Measurements from ENCODE around the gene TRO. TPM values are rescaled to one million over a fixed set of nuclear protein-coding genes. Genes with fewer than 3 reads are reported as not detected.

TRO gene
- total RNA-seq, 2 donors from 2014 or later, result 118 to 169 TPM

GRCh38 chrX:54926978-54927377 lies 6.4 kb downstream of the TRO start:
- Histone ChIP-seq H3K27ac (ENCODE audit: low read depth, low read length) (no peak overlapping the region), H3K9me3 (ENCODE audit: control insufficient read depth, low read length) (no peaks in the 10 kb centered on the region), H3K36me3 (ENCODE audit: control insufficient read depth, insufficient read depth, low read length) (peaks cover 96% of the 10 kb centered on the region), H3K9ac (ENCODE audit: extremely low read depth, low read length, poor library complexity, severe bottlenecking) (no peak overlapping the region), H3K27me3 (ENCODE audit: control insufficient read depth, insufficient read depth, low read length, poor library complexity, severe bottlenecking) (no peaks in the 10 kb centered on the region), H3K4me1 (ENCODE audit: control insufficient read depth, insufficient read depth, low read length) (no peaks in the 10 kb centered on the region), H3K4me3 (ENCODE audit: low read length) (no peak overlapping the region)
- Mint-ChIP-seq H3K27ac (no peak overlapping the region), H3K36me3 (ENCODE audit: low read depth) (peaks cover 55% of the 10 kb centered on the region), H3K27me3 (ENCODE audit: insufficient read depth) (no peaks in the 10 kb centered on the region), H3K4me3 (no peak overlapping the region), H3K4me1 (no peaks in the 10 kb centered on the region), H3K9me3 (peaks cover 54% of the 10 kb centered on the region)
- no peak for DNase-seq
- WGBS, 2 experiments (ENCODE audit: insufficient coverage in 1 of 2, insufficient read length in 1 of 2), result 92% methylated on average over 2 of the region's 2 CpGs; no CpG with 5 or more reads in 1 of the 2 experiments
- no peak for TF ChIP-seq CTCF (conservative IDR thresholded peaks at IDR 0.05)

GRCh38 chrX:54928876-54929275 lies 8.3 kb downstream of the TRO start:
- no peak for DNase-seq
- Mint-ChIP-seq H3K9me3 (peaks cover 55% of the 10 kb centered on the region), H3K36me3 (ENCODE audit: low read depth) (peaks cover 50% of the 10 kb centered on the region)

GRCh38 chrX:54930291-54931049 lies 9.8 kb downstream of the TRO start:
- H3K36me3 ChIP-seq (ENCODE audit: control insufficient read depth, insufficient read depth, low read length), result peaks cover 63% of the 10 kb centered on the region
- H3K27me3 ChIP-seq (ENCODE audit: control insufficient read depth, insufficient read depth, low read length, poor library complexity, severe bottlenecking), result no peaks in the 10 kb centered on the region
- H3K4me1 Mint-ChIP-seq, result no peaks in the 10 kb centered on the region
- H3K9me3 Mint-ChIP-seq, result peaks cover 57% of the 10 kb centered on the region
- no peak overlapping the region for H3K9ac ChIP-seq (ENCODE audit: extremely low read depth, low read length, poor library complexity, severe bottlenecking)
- DNase-seq, result no peak
- no peaks in the 10 kb centered on the region for H3K9me3 ChIP-seq (ENCODE audit: control insufficient read depth, low read length)
- no peaks in the 10 kb centered on the region for H3K27me3 Mint-ChIP-seq (ENCODE audit: insufficient read depth)
- no peak overlapping the region for H3K27ac ChIP-seq (ENCODE audit: low read depth, low read length)
- no peak for TF ChIP-seq CTCF (conservative IDR thresholded peaks at IDR 0.05)
- H3K36me3 Mint-ChIP-seq (ENCODE audit: low read depth), result peaks cover 34% of the 10 kb centered on the region
- H3K4me3 Mint-ChIP-seq, result no peak overlapping the region
- no peaks in the 10 kb centered on the region for H3K4me1 ChIP-seq (ENCODE audit: control insufficient read depth, insufficient read depth, low read length)
- no peak overlapping the region for H3K4me3 ChIP-seq (ENCODE audit: low read length)
- no peak overlapping the region for H3K27ac Mint-ChIP-seq
- 95 to 100% methylated on average over 5 to 17 of the region's 17 CpGs for WGBS, 2 experiments (ENCODE audit: insufficient coverage in 1 of 2, insufficient read length in 1 of 2)

More at GRCh38 chrX:54928876-54929275, 8.3 kb downstream of the TRO start:
- Mint-ChIP-seq H3K27ac (no peak overlapping the region), H3K4me1 (no peaks in the 10 kb centered on the region), H3K27me3 (ENCODE audit: insufficient read depth) (no peaks in the 10 kb centered on the region), H3K4me3 (no peak overlapping the region)
- peaks cover 78% of the 10 kb centered on the region for H3K36me3 ChIP-seq (ENCODE audit: control insufficient read depth, insufficient read depth, low read length)
- H3K4me1 ChIP-seq (ENCODE audit: control insufficient read depth, insufficient read depth, low read length), result no peaks in the 10 kb centered on the region
- H3K27me3 ChIP-seq (ENCODE audit: control insufficient read depth, insufficient read depth, low read length, poor library complexity, severe bottlenecking), result no peaks in the 10 kb centered on the region
- no peak overlapping the region for H3K27ac ChIP-seq (ENCODE audit: low read depth, low read length)
- H3K9me3 ChIP-seq (ENCODE audit: control insufficient read depth, low read length), result no peaks in the 10 kb centered on the region
- TF ChIP-seq CTCF (conservative IDR thresholded peaks at IDR 0.05), result no peak
- no peak overlapping the region for H3K9ac ChIP-seq (ENCODE audit: extremely low read depth, low read length, poor library complexity, severe bottlenecking)
- no peak overlapping the region for H3K4me3 ChIP-seq (ENCODE audit: low read length)
- WGBS, 2 experiments (ENCODE audit: insufficient coverage in 1 of 2, insufficient read length in 1 of 2), result 97 to 100% methylated on average over 1 to 3 of the region's 3 CpGs
